Smooth muscle cell of the brain vasculature (primary cell): ENCODE measurements around the gene SOX8.

Experiments
- DNase-seq: peaks from one replicate; pipeline ENCODE4 v3.0.0-alpha.2; 2012; ENCODE audit warnings: low read depth, low spot score

SOX8 gene

GRCh38 chr16:1006781-1007180 is 25.2 kb downstream of the SOX8 start:
- DNase-seq = no peak

- no peak for DNase-seq
Observed at GRCh38 chr16:1007284-1007850, 25.8 kb downstream of the SOX8 start.

GRCh38 chr16:1008085-1008484 is 26.5 kb downstream of the SOX8 start:
- no peak for DNase-seq

GRCh38 chr16:1009358-1010150 is 28.0 kb downstream of the SOX8 start:
- DNase-seq = no peak

- DNase-seq = no peak
Observed at GRCh38 chr16:1010251-1010650, 28.7 kb downstream of the SOX8 start.

- no peak for DNase-seq
Observed at GRCh38 chr16:1010815-1011214, 29.2 kb downstream of the SOX8 start.

- no peak for DNase-seq
Observed at GRCh38 chr16:1011316-1012082, 29.9 kb downstream of the SOX8 start.

- no peak for DNase-seq
Observed at GRCh38 chr16:1012135-1012534, 30.6 kb downstream of the SOX8 start.

GRCh38 chr16:1012722-1013592 is 31.4 kb downstream of the SOX8 start:
- no peak for DNase-seq

- no peak for DNase-seq
Observed at GRCh38 chr16:1013593-1013900, 32.0 kb downstream of the SOX8 start.

GRCh38 chr16:1014221-1014620 is 32.7 kb downstream of the SOX8 start:
- no peak for DNase-seq

- no peak for DNase-seq
Observed at GRCh38 chr16:1014771-1015495, 33.4 kb downstream of the SOX8 start.

GRCh38 chr16:1018447-1019198 is 37.1 kb downstream of the SOX8 start:
- no peak for DNase-seq

- no peak for DNase-seq
Observed at GRCh38 chr16:1019231-1020090, 37.9 kb downstream of the SOX8 start.

- DNase-seq = no peak
Observed at GRCh38 chr16:1020091-1020399, 38.5 kb downstream of the SOX8 start.

- DNase-seq = no peak
Observed at GRCh38 chr16:1020591-1020990, 39.0 kb downstream of the SOX8 start.

- DNase-seq = no peak
Observed at GRCh38 chr16:1021553-1022160, 40.1 kb downstream of the SOX8 start.

- DNase-seq = no peak
Observed at GRCh38 chr16:1022466-1022865, 40.9 kb downstream of the SOX8 start.

GRCh38 chr16:1024138-1024537 is 42.6 kb downstream of the SOX8 start:
- DNase-seq = no peak
